IMR-90 (cell line): ENCODE data around the gene ADGRF5. TPM values are rescaled to one million over a fixed set of nuclear protein-coding genes. Genes with fewer than 3 reads are reported as not detected.

ENCODE experiments used
- ATAC-seq: fragments of 200-7000 bp; cut with Tn5 transposase; 2 replicates; pipeline ENCODE4 v1.9.1; 2020; ENCODE audit warnings: low read depth, mild to moderate bottlenecking, moderate library complexity
- BruUV-seq: library from RNA; stranded (reverse); fragments of 400-500 nt; replicated peaks from 2 replicates; lab custom pipeline; 2021; lab: Mats Ljungman, UMichigan
- CTCF ChIA-PET: fragments of 300-600 bp; formaldehyde crosslinking; extraction: SDS; loops from one replicate; lab custom pipeline; 2021; ENCODE audit warnings: antibody characterized with exemption; lab: Yijun Ruan, JAX
- POLR2A ChIA-PET: fragments of 300-600 bp; sonication (Branson Sonifier 250); formaldehyde crosslinking; loops from one replicate; lab custom pipeline; 2022; ENCODE audit warnings: antibody characterized with exemption; ENCODE audit not compliant: unreplicated experiment; lab: Charles Lee
- DNase-seq: peaks from one replicate; pipeline ENCODE4 v3.0.0; 2013
- H2AFZ ChIP-seq: replicated peaks from 2 replicates; pipeline ENCODE3; 2013; ENCODE audit warnings: low read length, mild to moderate bottlenecking; ENCODE audit not compliant: poor library complexity
- H2AK5ac ChIP-seq: 2 replicates; pipeline ENCODE4 v1.6.1; 2013; ENCODE audit warnings: low read depth, low read length, inconsistent platforms
- H2AK9ac ChIP-seq: replicated peaks from 2 replicates; pipeline ENCODE3; 2013; ENCODE audit warnings: mild to moderate bottlenecking, low read depth, low read length, moderate library complexity; ENCODE audit not compliant: poor library complexity
- H2BK120ac ChIP-seq: 2 replicates; pipeline ENCODE4 v1.6.1; 2013; ENCODE audit warnings: low read depth, low read length, inconsistent platforms
- H2BK15ac ChIP-seq: 3 replicates; pipeline ENCODE4 v1.6.1; 2013; ENCODE audit warnings: low read depth, low read length, inconsistent platforms
- H2BK20ac ChIP-seq: 2 replicates; pipeline ENCODE4 v1.6.1; 2013; ENCODE audit warnings: low read depth, mild to moderate bottlenecking, inconsistent platforms, low read length, moderate library complexity
- H2BK5ac ChIP-seq: 2 replicates; pipeline ENCODE4 v1.6.1; 2013; ENCODE audit warnings: mild to moderate bottlenecking, low read depth, low read length, inconsistent platforms; ENCODE audit not compliant: poor library complexity, severe bottlenecking
- H3K14ac ChIP-seq: replicated peaks from 2 replicates; pipeline ENCODE4 v1.6.1; 2013; ENCODE audit warnings: low read depth, low read length, inconsistent platforms
- H3K18ac ChIP-seq: 2 replicates; pipeline ENCODE4 v1.6.1; 2013; ENCODE audit warnings: low read depth, low read length, control low read depth
- H3K23ac ChIP-seq: 2 replicates; pipeline ENCODE4 v1.6.1; 2013; ENCODE audit warnings: low read depth, low read length, inconsistent platforms
- H3K27ac ChIP-seq: 2 replicates; pipeline ENCODE4 v1.5.1; 2013; ENCODE audit warnings: mild to moderate bottlenecking, control low read depth, low read length; ENCODE audit not compliant: insufficient read depth
- H3K27me3 ChIP-seq: 2 replicates; pipeline ENCODE4 v1.6.1; 2013; ENCODE audit warnings: low read length; ENCODE audit not compliant: control insufficient read depth, insufficient read depth
- H3K36me3 ChIP-seq: 2 replicates; pipeline ENCODE4 v1.6.1; 2013; ENCODE audit warnings: low read length, mixed read lengths; ENCODE audit not compliant: control insufficient read depth, insufficient read depth
- H3K4ac ChIP-seq: 2 replicates; pipeline ENCODE4 v1.6.1; 2013; ENCODE audit warnings: low read depth, low read length, inconsistent platforms
- H3K4me1 ChIP-seq: 2 replicates; pipeline ENCODE4 v1.6.1; 2013; ENCODE audit warnings: low read length, mixed read lengths; ENCODE audit not compliant: control insufficient read depth, insufficient read depth
- H3K4me2 ChIP-seq: 2 replicates; pipeline ENCODE4 v1.6.1; 2013; ENCODE audit warnings: low read depth, mild to moderate bottlenecking, control low read depth, low read length, moderate library complexity
- H3K4me3 ChIP-seq: 2 replicates; pipeline ENCODE4 v1.5.1; 2013; ENCODE audit warnings: low read depth, mild to moderate bottlenecking, control low read depth, low read length, moderate library complexity; ENCODE audit not compliant: insufficient read depth
- H3K56ac ChIP-seq: 2 replicates; pipeline ENCODE4 v1.6.1; 2013; ENCODE audit warnings: low read length, inconsistent platforms; ENCODE audit not compliant: insufficient read depth; ENCODE audit errors: extremely low read depth
- H3K79me1 ChIP-seq, 2 experiments: 2 replicates each; pipeline ENCODE4 v1.6.1; 2013; ENCODE audit warnings: low read length in 2 of 2, inconsistent platforms in 1 of 2, low read depth in 1 of 2
- H3K9ac ChIP-seq: 2 replicates; pipeline ENCODE4 v1.6.1; 2013; ENCODE audit warnings: low read depth, low read length, control low read depth
- H3K9me1 ChIP-seq: 2 replicates; pipeline ENCODE4 v1.6.1; 2013; ENCODE audit warnings: low read length, inconsistent platforms; ENCODE audit not compliant: insufficient read depth
- H3K9me3 ChIP-seq: 2 replicates; pipeline ENCODE4 v1.6.1; 2013; ENCODE audit warnings: low read length; ENCODE audit not compliant: control insufficient read depth, insufficient read depth
- H4K20me1 ChIP-seq: 2 replicates; pipeline ENCODE4 v1.6.1; 2013; ENCODE audit warnings: low read length, inconsistent platforms; ENCODE audit not compliant: insufficient read depth
- H4K5ac ChIP-seq: 2 replicates; pipeline ENCODE4 v1.6.1; 2013; ENCODE audit warnings: mild to moderate bottlenecking, low read depth, low read length, control low read depth
- H4K8ac ChIP-seq, 2 experiments: 2 replicates each; pipeline ENCODE4 v1.6.1; 2013; ENCODE audit warnings: low read depth in 2 of 2, low read length in 2 of 2, control low read depth in 1 of 2, inconsistent platforms in 1 of 2
- H4K91ac ChIP-seq: 2 replicates; pipeline ENCODE4 v1.6.1; 2013; ENCODE audit warnings: low read depth, low read length, inconsistent platforms; ENCODE audit not compliant: insufficient read depth
- CHD1 ChIP-seq: IDR thresholded peaks from 2 replicates; pipeline ENCODE4 v1.6.1; 2012; ENCODE audit warnings: low read depth, low read length, improper control_type of control experiment
- FOS ChIP-seq: fragments of 150-350 bp; IDR thresholded peaks from 2 replicates; pipeline ENCODE4 v1.6.1; 2016; ENCODE audit warnings: low read depth, low read length
- MAFK ChIP-seq: IDR thresholded peaks from 2 replicates; pipeline ENCODE4 v1.6.1; 2012; ENCODE audit warnings: low read depth, low read length, improper control_type of control experiment
- MAZ ChIP-seq: IDR thresholded peaks from 2 replicates; pipeline ENCODE4 v1.6.1; 2012; ENCODE audit warnings: low read depth, mild to moderate bottlenecking, low read length, improper control_type of control experiment, moderate library complexity, borderline replicate concordance
- MXI1 ChIP-seq: IDR thresholded peaks from 2 replicates; pipeline ENCODE4 v1.6.1; 2012; ENCODE audit warnings: low read depth, mild to moderate bottlenecking, low read length, moderate library complexity, borderline replicate concordance
- NFE2L2 ChIP-seq: fragments of 150-350 bp; IDR thresholded peaks from 2 replicates; pipeline ENCODE4 v1.6.1; 2016; ENCODE audit warnings: low read depth, mild to moderate bottlenecking, low read length
- POLR2A ChIP-seq: IDR thresholded peaks from 2 replicates; pipeline ENCODE4 v1.6.1; 2012; ENCODE audit warnings: mild to moderate bottlenecking, low read depth, low read length
- RAD21 ChIP-seq: IDR thresholded peaks from 2 replicates; pipeline ENCODE4 v1.6.1; 2012; ENCODE audit warnings: low read length, improper control_type of control experiment
- RCOR1 ChIP-seq: IDR thresholded peaks from 2 replicates; pipeline ENCODE4 v1.6.1; 2012; ENCODE audit warnings: mild to moderate bottlenecking, low read length, improper control_type of control experiment; ENCODE audit not compliant: insufficient replicate concordance
- RFX5 ChIP-seq: IDR thresholded peaks from 2 replicates; pipeline ENCODE4 v1.8.0; 2012; ENCODE audit warnings: low read depth, mild to moderate bottlenecking, low read length, moderate library complexity
- USF2 ChIP-seq: fragments of 150-350 bp; IDR thresholded peaks from 2 replicates; pipeline ENCODE4 v1.6.1; 2017; ENCODE audit warnings: mild to moderate bottlenecking, antibody characterized with exemption, low read length, low read depth
- WGBS, 2 experiments: methylation state at CpG; one replicate each; pipeline versions ENCODE4 v1.1.5 to v1.1.7; 2013; ENCODE audit warnings: missing lambda C conversion rate in 2 of 2; ENCODE audit not compliant: insufficient read length in 1 of 2; ENCODE audit errors: extremely low coverage in 2 of 2; 5-methylcytosine and 5-hydroxymethylcytosine counted together
- dilution Hi-C: fragments of 300-500 bp; cut with HindIII; formaldehyde crosslinking; loops from one replicate; pipeline ENCODE4 v1.14.3; 2018; ENCODE audit warnings: low sequenced_read_pairs; ENCODE audit not compliant: unreplicated experiment
- in situ Hi-C: fragments of 300-500 bp; cut with MboI; formaldehyde crosslinking; loops from 3 replicates; pipeline ENCODE4 v1.14.3; 2019; ENCODE audit warnings: low sequenced_read_pairs, inconsistent platforms, mixed read lengths
- intact Hi-C: fragments of 100-400 bp; cut with micrococcal nuclease; formaldehyde crosslinking; loops from 2 replicates; pipeline ENCODE4 v1.10.0; 2022
- polyA plus RNA-seq, 3 experiments: library from polyadenylated mRNA; depleted of rRNA; stranded (reverse); fragments of >200 nt; gene quantifications; 2 replicates each; pipeline ENCODE4 v1.2.3, GENCODE V29; 2012; ENCODE audit warnings: low replicate concordance in 1 of 3
- total RNA-seq: library from RNA; depleted of rRNA; stranded (reverse); fragments of >200 nt; gene quantifications from 2 replicates; pipeline ENCODE4 v1.2.3, GENCODE V29; 2012

The ADGRF5 gene
- total and polyA plus RNA-seq, 2 of the 4 experiments (the other 2 are of a cell fraction), result not detected

GRCh38 chr6:46909371-46909770, 12.4 kb downstream of the ADGRF5 start:
- Histone ChIP-seq H2AFZ (no peak overlapping the region), H3K14ac (no peak overlapping the region), H4K5ac (no peak overlapping the region), H4K20me1 (no peaks in the 10 kb centered on the region), H4K91ac (no peak overlapping the region), H2AK5ac (no peak overlapping the region), H3K9me1 (no peaks in the 10 kb centered on the region), H3K36me3 (no peaks in the 10 kb centered on the region), H3K18ac (no peak overlapping the region), H3K56ac (no peak overlapping the region), H3K79me1 (no peaks in the 10 kb centered on the region), H3K23ac (no peak overlapping the region), H2BK120ac (no peak overlapping the region), H3K4me2 (no peak overlapping the region), H3K9me3 (no peaks in the 10 kb centered on the region), H2AK9ac (no peak overlapping the region), H2BK20ac (no peak overlapping the region), H3K27ac (no peak overlapping the region), H2BK15ac (no peak overlapping the region), H3K27me3 (no peaks in the 10 kb centered on the region), H4K8ac (no peak overlapping the region), H2BK5ac (no peak overlapping the region), H3K4me3 (no peak overlapping the region), H3K4me1 (no peaks in the 10 kb centered on the region), H3K9ac (no peak overlapping the region), H3K4ac (no peak overlapping the region)
- dilution Hi-C loops, result no loop called here
- no CpG with 5 or more reads among the region's 2 CpGs for WGBS, 2 experiments
- ATAC-seq (no peak), DNase-seq (no peak)
- intact Hi-C loops, result no loop called here
- CTCF ChIA-PET, result no interaction called here
- no peak for TF ChIP-seq NFE2L2
- TF ChIP-seq POLR2A, result no peak
- TF ChIP-seq MXI1, result no peak
- TF ChIP-seq MAFK, result no peak
- TF ChIP-seq MAZ, result no peak
- no peak for TF ChIP-seq RCOR1
- no peak for TF ChIP-seq RAD21
- TF ChIP-seq USF2, result no peak
- no peak for TF ChIP-seq CHD1
- TF ChIP-seq RFX5, result no peak
- TF ChIP-seq FOS, result no peak
- in situ Hi-C loops, result no loop called here
- BruUV-seq, result no TSS peak
- POLR2A ChIA-PET, result no interaction called here
